Activated CD8-positive, alpha-beta memory T cell treated with anti-CD3 and anti-CD28 coated beads for 4 hours (primary cell): ENCODE results near the gene TMCC2.
A peak's percentile ranks its signal among the peaks of the same experiment; 100 is the strongest.
"Not testable (repeated sequence)": the region's sequence is repeated elsewhere in the genome, so short reads cannot be mapped to it uniquely, and the experiment has no call there.

ENCODE experiments used
- DNase-seq, 2 donors: peaks; one replicate each; pipeline ENCODE4 v3.0.0-alpha.2; 2020; ENCODE audit warnings: low read depth in 2 of 2

Gene TMCC2

DNA sequence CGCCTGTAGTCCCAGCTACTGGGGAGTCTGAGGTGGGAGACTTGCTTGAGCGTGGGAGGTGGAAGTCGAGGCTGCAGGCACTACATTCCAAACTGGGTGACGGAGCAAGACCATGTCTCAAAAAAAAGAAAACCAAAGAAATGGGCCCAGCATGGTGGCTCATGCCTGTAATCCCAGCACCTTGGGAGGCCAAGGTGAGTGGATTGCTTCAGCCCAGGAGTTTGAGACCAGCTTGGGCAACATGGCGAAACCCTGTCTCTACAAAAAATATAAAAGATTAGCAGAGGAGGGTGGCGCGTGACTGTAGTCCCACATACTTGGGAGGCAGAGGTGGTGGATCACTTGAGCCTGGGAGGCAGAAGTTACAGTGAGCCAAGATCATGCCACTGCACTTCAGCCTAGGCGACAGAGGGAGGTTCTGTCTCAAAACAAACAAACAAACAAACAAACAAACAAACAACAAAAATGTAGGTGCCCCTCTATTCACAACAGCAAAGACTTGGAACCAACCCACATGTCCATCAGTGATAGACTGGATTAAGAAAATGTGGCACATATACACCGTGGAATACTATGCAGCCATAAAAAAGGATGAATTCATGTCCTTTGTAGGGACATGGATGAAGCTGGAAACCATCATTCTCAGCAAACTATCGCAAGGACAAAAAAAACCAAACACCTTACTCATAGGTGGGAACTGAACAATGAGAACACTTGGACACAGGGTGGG lies 53.1 kb downstream of the TMCC2 start:
- not testable (repeated sequence) for DNase-seq

DNA sequence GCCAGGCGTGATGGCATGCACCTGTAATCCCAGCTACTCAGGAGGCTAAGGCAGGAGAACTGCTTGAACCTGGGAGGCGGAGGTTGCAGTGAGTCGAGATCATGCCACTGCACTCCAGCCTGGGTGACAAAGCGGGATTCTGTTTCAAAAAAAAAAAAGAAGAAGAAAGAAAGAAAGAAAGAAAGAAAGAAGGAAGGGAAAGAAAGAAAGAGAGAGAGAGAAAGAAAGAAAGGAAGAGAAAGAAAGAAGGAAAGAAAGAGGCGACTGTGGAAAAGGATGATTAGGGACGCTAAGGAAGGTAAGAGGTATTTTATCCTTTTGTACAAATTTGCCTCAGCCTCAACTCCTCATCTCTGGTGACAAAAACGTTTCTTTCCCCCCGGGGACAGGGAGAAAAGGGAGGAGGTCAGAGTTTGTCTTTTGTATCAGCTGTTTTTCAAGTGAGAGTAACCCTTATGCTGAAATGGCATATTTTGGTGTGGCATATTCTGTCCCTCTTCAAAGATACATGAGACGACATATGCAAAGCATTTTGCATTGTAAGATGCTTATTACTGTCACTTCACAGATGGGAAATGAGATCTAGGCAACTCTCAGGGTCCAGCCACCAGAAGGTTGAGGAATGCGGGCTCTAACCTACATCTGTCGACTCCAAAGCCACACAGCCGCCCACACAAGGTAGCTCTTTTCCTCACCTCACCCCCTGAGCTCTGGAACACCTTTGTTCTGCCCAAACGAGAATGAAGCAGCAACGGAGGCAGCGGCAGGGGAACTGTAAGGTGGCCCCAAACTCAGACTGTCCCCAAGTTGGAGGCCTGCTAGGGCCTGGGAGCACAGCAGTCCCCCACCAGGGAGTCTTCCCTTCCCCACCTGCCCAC lies 55.8 kb downstream of the TMCC2 start:
- DNase-seq, result no peak

DNA sequence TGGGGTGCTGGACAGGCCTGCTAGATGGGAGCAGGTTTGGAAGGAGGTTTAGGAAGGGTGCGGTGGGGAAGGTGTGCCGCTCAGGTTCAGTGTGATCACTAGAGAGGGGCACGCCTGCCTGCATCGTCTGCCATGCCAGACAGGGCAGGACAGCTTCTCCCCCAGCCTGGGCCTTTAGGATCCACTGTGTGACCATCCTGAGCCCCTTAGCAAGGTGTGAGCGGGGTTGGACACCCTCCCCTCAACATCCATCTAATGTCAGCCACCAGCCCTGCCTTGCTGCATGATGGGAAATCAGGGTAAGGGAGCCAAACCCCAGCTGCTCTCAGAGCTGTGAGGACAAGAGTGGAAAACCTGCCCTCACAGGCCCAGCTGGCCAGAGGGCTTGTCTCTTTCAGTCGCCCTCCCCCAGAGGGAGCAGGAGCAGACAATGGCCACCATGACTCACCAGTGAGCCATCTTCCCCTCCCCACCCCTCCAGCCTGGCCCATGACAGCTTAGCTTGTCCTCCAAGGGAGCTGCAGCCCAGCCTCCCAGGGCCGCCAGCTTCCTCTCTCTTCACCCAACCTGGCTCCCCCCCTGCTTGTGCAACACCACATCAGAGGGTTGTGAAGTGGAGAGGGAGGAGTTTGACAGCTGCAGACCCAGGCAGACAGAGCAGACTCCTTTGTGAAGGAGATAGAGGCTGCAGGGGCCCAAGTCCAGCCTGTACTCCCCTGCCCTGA lies 56.8 kb downstream of the TMCC2 start:
- peak; percentile 75 to 77 for DNase-seq

DNA sequence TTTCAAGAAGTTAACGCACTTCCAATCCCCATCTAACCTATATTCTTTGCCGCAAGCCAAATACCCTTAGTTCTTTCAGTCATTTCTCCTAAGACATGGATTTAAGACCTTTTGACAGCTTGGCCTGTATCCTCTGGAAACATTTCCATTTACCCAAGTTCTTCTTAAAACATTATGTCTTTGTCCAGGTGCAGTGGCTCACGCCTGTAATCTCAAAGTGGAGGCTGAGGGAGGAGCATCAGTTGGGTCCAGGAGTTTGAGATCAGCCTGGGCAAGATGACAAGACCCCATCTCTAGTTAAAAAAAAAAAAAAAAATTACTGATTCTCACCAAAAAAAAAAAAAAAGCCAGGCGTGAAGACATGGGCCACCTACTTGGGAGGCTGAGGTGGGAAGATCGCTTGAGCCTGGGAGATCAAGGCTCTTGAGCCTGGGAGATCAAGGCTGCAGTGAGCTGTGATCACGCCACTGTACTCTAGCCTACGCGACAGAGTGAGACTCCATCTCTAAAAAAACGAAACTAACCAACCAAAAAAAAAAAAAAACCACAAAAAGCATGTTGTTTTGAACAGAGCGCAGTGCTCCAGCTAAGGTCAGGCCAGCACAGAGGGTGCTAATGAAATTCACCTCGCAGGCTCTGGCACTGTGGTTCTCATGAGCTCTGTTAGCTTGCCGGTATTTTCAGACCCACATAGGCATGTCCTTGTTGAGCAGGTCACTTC lies 57.8 kb downstream of the TMCC2 start:
- DNase-seq, result peak; percentile 21 to 28

DNA sequence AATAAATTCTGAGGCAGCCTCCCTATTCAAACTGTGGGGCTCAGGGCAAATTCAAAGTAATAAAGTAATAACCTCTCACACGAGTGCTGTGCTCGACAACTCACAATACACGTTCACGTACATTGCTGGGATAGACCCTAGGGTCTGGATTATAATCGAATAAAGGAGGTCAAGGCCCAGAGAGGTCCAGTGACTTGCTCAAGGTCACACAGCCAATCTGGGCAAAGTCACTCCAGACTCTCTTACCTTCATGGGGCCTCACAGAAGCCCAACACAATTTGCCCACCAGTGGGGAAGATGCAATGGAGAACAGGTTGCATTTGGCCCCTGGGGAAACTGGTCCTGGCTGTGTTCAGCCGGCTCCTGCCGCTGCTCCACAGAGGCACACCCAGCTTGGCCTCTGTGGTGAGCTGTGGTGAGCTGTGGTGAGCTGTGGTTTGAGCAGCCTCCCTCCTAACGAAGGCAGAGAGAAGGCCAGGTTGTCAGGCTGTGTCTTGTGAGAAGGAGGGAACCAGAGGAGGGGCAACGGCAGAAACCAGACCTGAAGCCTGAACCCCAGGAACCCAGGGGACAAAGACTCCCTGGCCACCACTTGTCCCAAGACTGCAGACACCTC lies 58.7 kb downstream of the TMCC2 start:
- DNase-seq, result peak; percentile 33 to 39

DNA sequence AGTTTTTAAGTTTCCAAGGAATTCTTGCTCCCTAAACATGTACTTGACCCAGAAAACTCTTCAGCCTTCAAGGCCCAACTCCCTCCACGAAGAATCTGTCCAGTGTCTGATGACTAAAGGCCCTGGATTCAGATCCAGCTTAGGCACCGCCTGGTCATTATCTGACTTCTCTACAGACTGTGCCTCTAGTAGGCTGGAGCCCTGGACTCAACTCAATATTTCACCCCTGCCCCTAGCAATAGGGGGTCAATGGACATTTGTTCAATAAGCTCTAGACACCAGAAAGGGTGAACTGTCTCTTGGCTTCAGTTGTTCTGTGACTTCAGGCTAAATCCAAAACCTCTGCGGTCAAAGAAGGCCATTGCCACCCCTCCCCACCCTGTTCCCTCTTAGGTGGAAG lies 59.3 kb downstream of the TMCC2 start:
- no peak for DNase-seq

DNA sequence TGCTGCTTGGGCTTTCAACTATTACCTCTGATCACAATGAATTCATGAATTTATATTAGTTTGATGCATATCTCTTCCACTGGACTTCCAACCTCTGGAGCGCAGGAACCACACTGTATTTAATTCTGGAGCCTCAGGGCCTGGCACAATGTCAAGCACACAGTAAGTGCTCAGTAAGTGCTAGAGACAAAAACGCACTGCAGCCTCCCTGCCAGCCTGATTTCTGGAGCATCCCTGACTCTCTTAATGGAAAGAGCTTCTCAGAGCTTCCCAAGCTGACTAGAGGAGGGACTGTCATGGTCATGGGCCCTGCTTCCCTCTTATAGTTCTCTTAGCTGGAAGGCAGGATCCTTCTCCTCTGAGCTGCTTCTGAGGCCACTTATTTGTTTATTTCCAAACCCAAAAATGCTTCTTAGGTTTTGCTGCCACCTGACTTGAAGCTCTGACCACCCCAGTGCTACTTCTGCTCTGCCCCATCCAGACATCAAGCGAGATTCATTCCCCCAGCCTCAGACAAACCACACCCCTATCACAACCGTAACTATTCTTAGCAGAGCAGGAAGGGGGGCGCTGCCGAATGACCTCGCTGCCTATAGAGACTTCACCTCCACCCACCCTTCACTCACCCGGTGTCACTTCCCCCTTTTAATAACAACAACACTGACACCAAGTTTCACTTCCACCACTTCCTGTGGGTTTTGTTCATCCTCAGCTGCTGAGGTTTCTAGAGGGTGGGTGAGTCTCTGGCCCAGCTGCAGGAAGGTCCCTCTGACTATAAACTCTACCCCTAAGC lies 60.2 kb downstream of the TMCC2 start:
- peak; percentile 71 to 74 for DNase-seq

DNA sequence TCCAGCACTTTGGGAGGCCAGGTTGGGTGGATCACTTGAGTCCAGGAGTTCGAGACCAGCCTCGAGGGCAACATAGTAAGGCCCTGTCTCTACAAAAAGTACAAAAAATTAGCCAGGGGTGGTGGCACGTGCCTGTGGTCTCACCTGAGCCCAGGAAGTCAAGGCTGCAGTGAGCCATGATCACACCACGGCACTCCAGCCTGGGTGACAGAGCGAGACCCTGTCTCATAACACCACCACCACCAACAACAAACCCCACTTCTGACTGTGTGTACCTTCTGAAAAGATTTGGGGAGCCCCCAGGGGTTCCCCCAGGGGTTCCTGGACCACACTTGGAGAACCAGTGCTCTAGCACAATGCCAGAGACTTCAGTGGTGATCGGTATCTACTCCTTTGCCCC lies 63.9 kb downstream of the TMCC2 start:
- DNase-seq, result no peak

DNA sequence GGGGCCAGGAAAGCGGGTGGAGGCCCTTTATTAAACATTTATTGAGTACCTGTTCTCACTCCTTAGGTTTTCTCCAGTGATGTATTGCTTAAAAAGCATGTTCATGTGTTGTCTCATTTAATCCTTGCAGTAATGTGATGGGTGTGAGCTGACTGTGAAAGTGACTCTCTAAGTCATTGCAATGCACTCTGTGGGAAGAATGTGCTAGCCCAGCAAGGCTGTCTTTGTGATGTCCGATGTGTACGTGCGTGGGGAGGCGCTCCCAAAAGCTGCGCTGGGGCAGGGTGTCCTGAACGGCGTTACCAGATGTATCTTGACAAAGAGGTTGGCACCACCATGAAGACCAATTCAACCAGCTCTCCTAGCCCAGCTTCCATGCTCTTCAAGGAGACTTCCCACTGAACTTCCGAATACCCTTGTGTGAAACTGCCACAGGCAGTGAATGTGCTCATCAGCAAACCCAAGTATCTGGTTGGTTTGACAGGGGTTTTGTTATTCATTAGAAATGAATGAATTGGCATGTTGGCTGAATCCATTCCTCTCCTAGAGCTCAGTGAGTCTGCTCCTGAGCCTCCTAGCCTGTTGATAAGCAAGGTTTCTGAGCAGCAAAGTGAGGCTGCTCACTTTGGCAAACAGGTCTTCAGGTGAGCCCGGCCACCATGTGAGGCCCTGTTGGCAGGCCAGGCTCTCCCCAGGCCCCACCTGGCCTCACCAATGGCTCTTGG lies 65.8 kb downstream of the TMCC2 start:
- DNase-seq, result no peak

DNA sequence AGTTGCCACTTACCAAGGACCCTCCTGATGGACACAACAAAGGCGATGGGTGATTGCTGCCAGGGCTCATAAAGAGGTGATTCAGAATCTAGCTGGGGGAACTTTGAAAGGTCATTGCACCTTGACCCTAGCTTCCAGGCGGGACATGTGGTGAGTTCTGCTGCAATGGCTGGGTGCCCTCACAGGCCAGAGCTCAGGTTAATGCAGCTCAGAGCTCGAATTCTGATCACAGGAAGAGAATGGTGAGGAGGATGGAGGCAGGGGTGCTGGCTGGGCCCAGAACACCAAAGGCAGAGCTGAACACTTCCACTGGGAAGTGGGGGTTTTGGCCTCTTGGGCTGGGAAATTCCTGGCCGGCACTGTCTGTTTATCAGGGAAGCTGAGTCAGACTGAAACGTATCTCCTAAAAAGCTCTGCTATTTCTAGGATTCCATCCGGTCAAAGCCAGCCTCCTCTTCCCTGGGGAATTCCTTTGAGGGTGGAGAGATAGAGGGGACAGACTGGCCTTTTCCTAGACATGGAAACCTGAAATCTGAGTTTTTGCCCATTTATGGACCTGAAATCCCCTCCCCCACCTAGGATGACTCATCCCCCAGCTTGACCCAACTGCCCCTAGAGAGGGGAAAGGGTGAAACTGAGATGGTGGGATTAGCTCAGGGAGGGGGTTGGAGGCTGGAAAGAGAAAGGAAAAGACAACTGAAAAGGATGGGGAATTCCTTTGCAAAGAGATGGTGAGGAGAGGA lies 66.6 kb downstream of the TMCC2 start:
- DNase-seq, result no peak

DNA sequence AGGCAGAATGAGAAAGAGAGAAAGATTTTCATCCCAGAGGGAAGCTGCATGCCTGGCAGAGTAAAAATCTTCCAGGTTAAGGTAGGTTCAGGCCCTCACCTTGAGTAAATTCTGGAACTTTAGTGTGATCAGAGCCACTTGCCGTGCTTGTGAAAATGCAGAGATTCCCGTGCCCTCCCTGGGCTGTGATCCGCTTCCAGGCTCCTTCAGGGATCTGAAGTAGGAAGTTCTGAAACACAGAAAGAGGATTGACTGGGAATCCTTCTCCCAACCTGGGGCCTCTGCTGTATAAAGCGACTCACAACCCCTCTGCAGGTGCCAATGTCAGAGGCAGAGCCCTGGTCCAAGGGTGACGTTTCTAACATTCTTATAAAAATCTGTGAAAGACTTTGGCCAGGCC lies 67.2 kb downstream of the TMCC2 start:
- DNase-seq, result no peak

DNA sequence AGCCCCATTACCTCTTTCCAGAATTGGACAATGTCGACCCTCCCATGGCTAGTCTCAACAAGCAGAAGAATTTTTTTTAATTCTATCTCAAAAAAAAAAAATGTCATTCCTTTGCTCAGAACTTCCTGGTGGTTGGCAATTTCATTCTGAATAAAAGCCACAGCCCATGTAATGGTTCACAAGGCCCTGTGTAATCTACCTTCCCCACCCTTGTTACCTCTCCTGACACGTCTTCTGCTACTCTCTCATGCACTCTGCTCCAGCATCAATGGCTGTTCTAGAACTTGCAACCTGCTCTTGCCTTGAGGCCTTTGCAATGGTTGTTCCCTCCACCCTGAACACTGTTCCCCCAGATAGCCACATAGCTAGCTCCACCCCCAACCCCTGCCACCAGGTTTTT lies 68.4 kb downstream of the TMCC2 start:
- no peak for DNase-seq

DNA sequence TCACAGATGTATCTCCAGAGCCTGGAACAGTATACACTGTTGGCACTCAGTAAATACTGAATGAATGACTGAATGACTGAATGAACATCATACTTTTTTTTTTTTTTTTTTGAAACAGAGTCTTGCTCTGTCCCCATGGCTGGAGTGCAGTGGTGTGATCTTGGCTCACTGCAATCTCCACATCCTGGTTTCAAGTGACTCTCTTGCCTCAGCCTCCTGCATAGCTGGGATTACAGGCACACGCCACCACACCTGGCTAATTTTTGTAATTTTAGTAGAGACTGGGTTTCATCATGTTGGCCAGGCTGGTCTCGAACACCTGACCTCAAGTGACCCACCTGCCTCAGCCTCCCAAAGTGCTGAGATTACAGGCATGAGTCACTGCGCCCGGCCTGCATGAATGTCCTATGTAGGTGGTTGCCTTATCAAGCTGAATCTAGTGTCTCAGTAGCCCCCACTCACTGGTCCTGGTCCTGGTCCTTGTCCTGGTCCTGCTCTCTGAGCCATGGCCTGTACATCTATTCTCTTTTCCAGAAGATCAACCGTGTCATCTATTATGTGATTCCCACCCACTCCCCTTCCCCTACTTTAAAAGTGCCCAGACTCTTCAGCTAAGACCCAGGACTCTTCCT lies 69.9 kb downstream of the TMCC2 start:
- DNase-seq, result not testable (repeated sequence)

DNA sequence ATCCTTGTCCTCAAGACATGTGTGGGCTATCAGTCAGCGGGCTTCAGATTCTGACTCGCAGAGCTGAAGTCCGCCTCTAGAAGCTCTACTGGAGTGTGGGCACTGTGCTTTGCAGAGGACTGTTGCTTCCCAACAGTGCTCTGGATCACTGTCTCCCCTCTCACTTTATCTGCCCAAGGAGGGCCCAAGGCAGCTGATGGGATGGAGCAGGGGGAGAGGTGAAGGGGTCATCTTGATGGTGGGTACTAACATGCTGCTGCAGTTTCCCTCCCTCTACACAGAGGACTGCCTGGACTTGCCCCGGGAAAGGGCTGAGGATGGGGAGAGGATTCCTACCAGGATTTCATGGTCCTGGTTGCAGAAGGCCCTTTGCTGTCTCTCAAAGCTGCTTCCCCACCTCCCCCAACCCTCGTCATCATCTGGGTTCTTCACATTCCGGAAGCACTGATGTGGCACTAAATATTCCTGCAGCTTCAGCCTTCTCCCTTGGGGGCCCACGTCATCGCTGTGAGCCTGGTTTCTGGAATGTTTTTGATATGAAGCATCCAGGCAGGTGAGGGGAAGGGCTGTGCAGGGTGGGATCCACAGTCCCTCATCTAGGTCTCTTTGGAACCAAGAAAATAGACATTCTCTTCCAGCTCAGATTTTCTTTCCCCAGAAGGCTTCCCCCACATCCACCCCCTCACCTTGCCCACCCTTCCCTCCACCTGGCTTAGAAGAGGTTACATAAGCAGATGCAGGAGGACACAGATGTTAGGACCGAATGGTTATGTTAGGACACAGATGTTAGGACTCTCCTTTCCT lies 70.6 kb downstream of the TMCC2 start:
- DNase-seq, result no peak

DNA sequence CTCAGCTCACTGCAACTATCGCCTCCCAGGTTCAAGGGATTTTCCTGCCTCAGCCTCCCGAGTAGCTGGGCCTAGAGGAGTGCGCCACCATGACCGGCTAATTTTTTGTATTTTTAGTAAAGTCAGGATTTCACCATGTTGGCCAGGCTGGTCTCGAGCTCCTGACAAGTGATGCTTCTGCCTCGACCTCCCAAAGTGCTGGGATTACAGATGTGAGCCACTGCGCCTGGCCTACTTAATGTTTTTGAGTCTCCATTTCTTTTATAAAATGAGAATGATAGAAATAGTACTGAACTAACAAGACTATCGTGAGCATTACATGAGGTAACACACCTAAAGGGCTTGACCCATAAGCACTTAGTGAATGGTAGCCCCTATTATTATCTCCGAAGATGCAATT lies 72.4 kb downstream of the TMCC2 start:
- no peak for DNase-seq

DNA sequence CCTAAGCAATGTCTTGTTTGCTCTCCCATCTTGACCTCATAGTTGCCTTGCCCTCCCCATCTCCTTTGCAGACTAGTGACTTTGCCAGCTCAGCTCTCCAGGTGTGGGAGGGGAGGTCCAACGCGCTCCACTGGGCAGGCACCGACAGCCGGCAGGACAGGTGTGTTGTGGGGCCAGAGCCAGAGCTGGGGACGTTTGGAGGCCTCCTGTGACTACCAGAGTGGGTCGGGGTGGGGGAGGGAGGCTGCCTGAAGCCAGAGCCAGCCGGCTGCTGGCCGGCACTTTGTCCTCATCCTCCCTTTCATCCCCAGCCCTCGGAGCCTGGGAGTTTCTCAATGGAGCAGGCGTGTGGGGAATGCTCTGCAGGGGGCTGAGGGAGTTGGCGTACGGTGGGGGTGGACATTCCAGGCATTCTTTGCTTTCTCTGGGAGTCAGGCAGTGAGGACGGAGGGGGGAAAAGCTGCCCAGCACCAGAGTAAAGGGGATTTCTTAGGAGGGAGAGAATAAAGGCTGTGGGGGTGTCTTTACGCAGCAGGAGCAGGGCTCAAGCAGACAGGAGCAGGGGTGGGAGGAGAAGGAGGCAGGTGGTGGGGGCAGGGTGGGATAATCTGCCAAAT lies 73.6 kb downstream of the TMCC2 start:
- no peak for DNase-seq

DNA sequence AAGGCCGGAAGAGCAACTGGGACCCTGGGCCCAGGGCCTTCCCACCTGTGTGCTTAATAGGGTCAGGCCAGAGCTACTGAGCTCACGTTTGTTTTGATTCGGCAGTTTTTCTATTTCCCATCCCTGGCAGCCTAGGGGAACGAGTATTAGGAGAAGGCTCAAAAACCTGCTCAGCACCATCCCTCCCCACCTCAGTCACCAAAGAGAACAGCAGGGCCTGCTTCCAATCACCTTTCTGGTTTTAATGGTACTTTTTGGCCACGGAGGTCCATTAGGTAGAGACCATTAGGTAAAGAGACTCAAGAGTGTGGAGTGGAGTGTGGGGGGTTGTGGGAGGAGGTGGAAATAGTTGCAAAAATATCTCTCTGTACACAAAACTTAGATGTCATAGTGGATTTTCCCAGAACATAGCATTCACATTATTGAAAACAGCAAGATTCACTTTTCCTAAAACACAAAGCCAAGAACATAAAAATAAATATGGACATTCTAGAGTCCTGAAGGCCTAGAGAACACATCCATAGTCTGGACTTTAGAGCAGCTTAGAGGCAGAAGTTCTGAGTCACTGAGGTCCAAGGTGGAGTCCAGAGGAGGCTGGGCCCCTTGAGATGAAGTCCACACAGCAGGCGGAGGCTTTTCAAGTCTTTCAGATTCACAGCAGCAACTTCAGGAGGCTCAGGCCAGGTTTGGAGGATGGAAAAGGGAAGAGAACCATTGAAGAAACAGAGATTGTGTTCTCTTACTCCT lies 74.3 kb downstream of the TMCC2 start:
- DNase-seq, result no peak
